ENCODE data around the gene PHTF2.

GRCh38 chr7:77786018-77786417 lies 12.6 kb upstream of the PHTF2 start:
- no peak for TF ChIP-seq POLR2AphosphoS5 (IDR thresholded peaks at IDR 0.05; ENCODE audit: low read depth, low read length)
- TF ChIP-seq, protein P1, sequence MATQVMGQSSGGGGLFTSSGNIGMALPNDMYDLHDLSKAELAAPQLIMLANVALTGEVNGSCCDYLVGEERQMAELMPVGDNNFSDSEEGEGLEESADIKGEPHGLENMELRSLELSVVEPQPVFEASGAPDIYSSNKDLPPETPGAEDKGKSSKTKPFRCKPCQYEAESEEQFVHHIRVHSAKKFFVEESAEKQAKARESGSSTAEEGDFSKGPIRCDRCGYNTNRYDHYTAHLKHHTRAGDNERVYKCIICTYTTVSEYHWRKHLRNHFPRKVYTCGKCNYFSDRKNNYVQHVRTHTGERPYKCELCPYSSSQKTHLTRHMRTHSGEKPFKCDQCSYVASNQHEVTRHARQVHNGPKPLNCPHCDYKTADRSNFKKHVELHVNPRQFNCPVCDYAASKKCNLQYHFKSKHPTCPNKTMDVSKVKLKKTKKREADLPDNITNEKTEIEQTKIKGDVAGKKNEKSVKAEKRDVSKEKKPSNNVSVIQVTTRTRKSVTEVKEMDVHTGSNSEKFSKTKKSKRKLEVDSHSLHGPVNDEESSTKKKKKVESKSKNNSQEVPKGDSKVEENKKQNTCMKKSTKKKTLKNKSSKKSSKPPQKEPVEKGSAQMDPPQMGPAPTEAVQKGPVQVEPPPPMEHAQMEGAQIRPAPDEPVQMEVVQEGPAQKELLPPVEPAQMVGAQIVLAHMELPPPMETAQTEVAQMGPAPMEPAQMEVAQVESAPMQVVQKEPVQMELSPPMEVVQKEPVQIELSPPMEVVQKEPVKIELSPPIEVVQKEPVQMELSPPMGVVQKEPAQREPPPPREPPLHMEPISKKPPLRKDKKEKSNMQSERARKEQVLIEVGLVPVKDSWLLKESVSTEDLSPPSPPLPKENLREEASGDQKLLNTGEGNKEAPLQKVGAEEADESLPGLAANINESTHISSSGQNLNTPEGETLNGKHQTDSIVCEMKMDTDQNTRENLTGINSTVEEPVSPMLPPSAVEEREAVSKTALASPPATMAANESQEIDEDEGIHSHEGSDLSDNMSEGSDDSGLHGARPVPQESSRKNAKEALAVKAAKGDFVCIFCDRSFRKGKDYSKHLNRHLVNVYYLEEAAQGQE (IDR thresholded peaks at IDR 0.05; ENCODE audit: insufficient read depth in 1 of 2, low read depth in 2 of 2, low read length in 2 of 2): no peak
- no peak for TF ChIP-seq TAF1 (IDR thresholded peaks at IDR 0.05; ENCODE audit: borderline replicate concordance, insufficient read depth, low read length)
- no peak for TF ChIP-seq SIN3A (IDR thresholded peaks at IDR 0.05; ENCODE audit: borderline replicate concordance, insufficient read depth, low read length)
- TF ChIP-seq FOXP2 (optimal IDR thresholded peaks at IDR 0.05; ENCODE audit: borderline replicate concordance, extremely low read depth, extremely low read length, insufficient read depth): no peak

Measured in PFSK-1 (cell line).